Loucy (cell line): Measurements from ENCODE around the gene EPN2.

Source experiments
- H2AFZ ChIP-seq: fragments of 200-600 bp; sonication (generic); 2 replicates; pipeline ENCODE4 v1.6.0; 2016; ENCODE audit warnings: antibody characterized with exemption, mild to moderate bottlenecking, low read length, moderate library complexity
- H3F3A ChIP-seq: fragments of 200-600 bp; 2 replicates; pipeline ENCODE4 v1.6.0; 2016; ENCODE audit warnings: antibody characterized with exemption, low read depth, mild to moderate bottlenecking
- H3K27me3 ChIP-seq: fragments of 200-600 bp; sonication (generic); 2 replicates; pipeline ENCODE4 v1.6.1; 2014; ENCODE audit warnings: low read length, mild to moderate bottlenecking; ENCODE audit not compliant: insufficient read depth, poor library complexity, severe bottlenecking
- H3K36me3 ChIP-seq: fragments of 200-600 bp; sonication (generic); 2 replicates; pipeline ENCODE4 v1.6.1; 2016; ENCODE audit warnings: low read length; ENCODE audit not compliant: insufficient read depth
- H3K4me1 ChIP-seq: fragments of 200-600 bp; sonication (generic); 2 replicates; pipeline ENCODE4 v1.5.1; 2014; ENCODE audit warnings: low read length, mild to moderate bottlenecking; ENCODE audit not compliant: insufficient read depth, poor library complexity, severe bottlenecking
- H3K4me2 ChIP-seq: fragments of 200-600 bp; sonication (generic); 2 replicates; pipeline ENCODE4 v1.6.0; 2014; ENCODE audit warnings: antibody characterized with exemption, low read length, low read depth, mild to moderate bottlenecking; ENCODE audit not compliant: poor library complexity, severe bottlenecking
- H3K4me3 ChIP-seq: fragments of 200-600 bp; sonication (generic); 2 replicates; pipeline ENCODE4 v1.5.1; 2014; ENCODE audit warnings: low read length, mild to moderate bottlenecking, mixed read lengths; ENCODE audit not compliant: poor library complexity, severe bottlenecking
- H3K79me2 ChIP-seq: fragments of 200-600 bp; sonication (generic); 2 replicates; pipeline ENCODE4 v1.6.1; 2014; ENCODE audit warnings: low read length; ENCODE audit not compliant: insufficient read depth
- H3K9ac ChIP-seq: fragments of 200-600 bp; sonication (generic); 2 replicates; pipeline ENCODE4 v1.6.0; 2014; ENCODE audit warnings: mild to moderate bottlenecking, low read depth, low read length, moderate library complexity; ENCODE audit not compliant: poor library complexity, severe bottlenecking
- H3K9me2 ChIP-seq: fragments of 200-600 bp; sonication (generic); replicated peaks from 2 replicates; pipeline ENCODE4 v1.6.1; 2016; ENCODE audit warnings: low read depth, low read length, mixed read lengths
- H3K9me3 ChIP-seq: fragments of 200-600 bp; sonication (generic); 2 replicates; pipeline ENCODE4 v1.6.1; 2014; ENCODE audit warnings: mild to moderate bottlenecking, antibody characterized with exemption, low read length, low read depth; ENCODE audit not compliant: insufficient read depth
- H4K20me1 ChIP-seq: fragments of 200-600 bp; sonication (generic); 2 replicates; pipeline ENCODE4 v1.6.0; 2014; ENCODE audit warnings: antibody characterized with exemption, low read length, mild to moderate bottlenecking; ENCODE audit not compliant: insufficient read depth, poor library complexity, severe bottlenecking
- EZH2phosphoT487 ChIP-seq: fragments of 200-600 bp; IDR thresholded peaks from 2 replicates; pipeline ENCODE4 v1.6.1; 2018; ENCODE audit warnings: antibody characterized with exemption, mild to moderate bottlenecking, moderate library complexity, borderline replicate concordance
- TF ChIP-seq, protein P1 (sequence below): fragments of 200-600 bp; sonication (generic); conservative IDR thresholded peaks from 2 replicates; pipeline ENCODE4 v1.5.1; 2014; ENCODE audit warnings: mild to moderate bottlenecking, antibody characterized with exemption, low read length

EPN2 gene

DNA sequence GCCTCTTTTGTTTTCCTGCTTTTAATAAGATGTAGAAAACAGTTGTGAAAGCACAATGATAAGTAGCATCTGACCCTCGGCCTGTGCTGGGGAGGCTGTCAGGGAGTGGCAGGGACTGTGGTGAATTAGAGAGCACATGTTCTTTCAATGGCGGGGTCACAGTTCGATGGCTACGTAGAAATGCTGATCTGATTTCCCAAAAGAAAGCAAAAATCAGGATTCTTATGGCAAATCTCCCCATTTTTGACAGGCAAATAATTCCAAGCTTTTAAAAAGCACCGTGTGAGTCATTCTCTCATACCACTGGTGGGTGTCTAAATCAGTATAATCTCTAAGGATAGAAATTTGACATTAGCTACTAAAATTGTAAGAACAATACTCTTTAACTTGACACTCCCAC is 137.0 kb downstream of the EPN2 start:
- Histone ChIP-seq H3K79me2 (peaks cover 11% of the 10 kb centered on the region), H3K4me2 (no peak overlapping the region), H4K20me1 (no peaks in the 10 kb centered on the region), H2AFZ (no peak overlapping the region), H3K4me1 (peaks cover 42% of the 10 kb centered on the region), H3K4me3 (no peak overlapping the region), H3K9ac (no peak overlapping the region), H3K9me2 (no peaks in the 10 kb centered on the region), H3K27me3 (no peaks in the 10 kb centered on the region), H3F3A (no peaks in the 10 kb centered on the region), H3K9me3 (no peaks in the 10 kb centered on the region), H3K36me3 (no peaks in the 10 kb centered on the region)
- TF ChIP-seq, protein P1, sequence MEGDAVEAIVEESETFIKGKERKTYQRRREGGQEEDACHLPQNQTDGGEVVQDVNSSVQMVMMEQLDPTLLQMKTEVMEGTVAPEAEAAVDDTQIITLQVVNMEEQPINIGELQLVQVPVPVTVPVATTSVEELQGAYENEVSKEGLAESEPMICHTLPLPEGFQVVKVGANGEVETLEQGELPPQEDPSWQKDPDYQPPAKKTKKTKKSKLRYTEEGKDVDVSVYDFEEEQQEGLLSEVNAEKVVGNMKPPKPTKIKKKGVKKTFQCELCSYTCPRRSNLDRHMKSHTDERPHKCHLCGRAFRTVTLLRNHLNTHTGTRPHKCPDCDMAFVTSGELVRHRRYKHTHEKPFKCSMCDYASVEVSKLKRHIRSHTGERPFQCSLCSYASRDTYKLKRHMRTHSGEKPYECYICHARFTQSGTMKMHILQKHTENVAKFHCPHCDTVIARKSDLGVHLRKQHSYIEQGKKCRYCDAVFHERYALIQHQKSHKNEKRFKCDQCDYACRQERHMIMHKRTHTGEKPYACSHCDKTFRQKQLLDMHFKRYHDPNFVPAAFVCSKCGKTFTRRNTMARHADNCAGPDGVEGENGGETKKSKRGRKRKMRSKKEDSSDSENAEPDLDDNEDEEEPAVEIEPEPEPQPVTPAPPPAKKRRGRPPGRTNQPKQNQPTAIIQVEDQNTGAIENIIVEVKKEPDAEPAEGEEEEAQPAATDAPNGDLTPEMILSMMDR, result no peak
- no peak for TF ChIP-seq EZH2phosphoT487

DNA sequence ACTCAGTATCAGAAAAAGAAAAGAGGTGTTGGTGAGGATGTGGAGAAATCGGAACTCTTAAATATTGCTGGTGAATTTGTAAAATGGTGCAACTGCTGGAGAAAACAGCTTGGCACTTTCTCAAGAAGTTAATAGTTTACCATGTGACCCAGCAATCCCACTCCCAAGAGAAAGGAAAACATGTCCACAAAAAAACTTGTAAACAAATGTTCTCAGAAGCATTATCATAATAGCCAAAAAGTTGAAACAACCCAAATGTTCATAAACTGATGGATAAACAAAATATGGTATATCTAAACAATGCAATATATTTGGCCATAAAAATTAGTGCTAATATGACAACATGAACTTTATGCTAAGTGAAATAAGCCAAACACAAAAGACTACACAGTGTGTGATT is 138.6 kb downstream of the EPN2 start:
- Histone ChIP-seq H3K27me3 (no peaks in the 10 kb centered on the region), H3K4me2 (peak overlapping the region; percentile 18), H3K79me2 (peaks cover 25% of the 10 kb centered on the region), H3F3A (no peaks in the 10 kb centered on the region), H3K36me3 (peaks cover 6% of the 10 kb centered on the region; the same call in 1 of the 2 replicates), H4K20me1 (no peaks in the 10 kb centered on the region), H3K4me3 (no peak overlapping the region), H3K9me3 (no peaks in the 10 kb centered on the region), H3K9me2 (no peaks in the 10 kb centered on the region), H2AFZ (no peak overlapping the region), H3K4me1 (peaks cover 28% of the 10 kb centered on the region), H3K9ac (no peak overlapping the region)
- TF ChIP-seq, protein P1, result no peak
- no peak for TF ChIP-seq EZH2phosphoT487

DNA sequence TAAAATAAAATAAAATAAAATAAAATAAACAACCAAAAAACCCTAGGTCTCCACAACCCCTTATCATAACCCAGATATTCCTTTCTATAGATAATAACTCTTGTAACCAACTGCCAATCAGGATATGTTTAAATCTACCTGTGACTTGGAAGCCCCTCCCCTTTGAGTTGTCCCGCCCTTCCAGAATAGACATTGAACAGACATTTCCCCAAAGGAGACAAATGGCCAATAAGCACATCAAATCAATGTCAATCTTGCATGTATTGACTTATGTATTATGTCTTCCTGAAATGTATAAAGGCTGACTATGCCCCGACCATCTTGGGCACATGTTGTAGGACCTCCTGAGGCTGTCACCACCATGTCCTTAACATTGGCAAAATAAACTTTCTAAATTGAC is 139.6 kb downstream of the EPN2 start:
- Histone ChIP-seq H3F3A (no peaks in the 10 kb centered on the region), H3K4me2 (peak overlapping the region; percentile 90), H3K36me3 (peaks cover 14% of the 10 kb centered on the region; the same call in 1 of the 2 replicates), H3K4me3 (peak overlapping the region; percentile 92), H2AFZ (peak overlapping the region; percentile 97; the same call in 1 of the 2 replicates), H3K9me2 (no peaks in the 10 kb centered on the region), H3K79me2 (peaks cover 27% of the 10 kb centered on the region), H3K4me1 (peaks cover 17% of the 10 kb centered on the region), H3K27me3 (no peaks in the 10 kb centered on the region), H3K9ac (peak overlapping the region; percentile 86), H3K9me3 (no peaks in the 10 kb centered on the region), H4K20me1 (no peaks in the 10 kb centered on the region)
- TF ChIP-seq, protein P1, result no peak
- no peak for TF ChIP-seq EZH2phosphoT487
